WERI-Rb-1 (cell line): ENCODE results near the gene SLC2A1.

Source experiments
- DNase-seq: peaks from one replicate; pipeline ENCODE4 v3.0.0-alpha.2; 2020
- H3K27ac ChIP-seq: fragments of 250-450 bp; sonication (Bioruptor Pico); 2 replicates; pipeline ENCODE4 v1.5.1; 2020; ENCODE audit warnings: mild to moderate bottlenecking, moderate library complexity
- H3K27me3 ChIP-seq: fragments of 250-450 bp; sonication (Bioruptor Pico); 2 replicates; pipeline ENCODE4 v1.5.1; 2021; ENCODE audit warnings: mild to moderate bottlenecking, low read depth, moderate library complexity; ENCODE audit not compliant: insufficient read depth, severe bottlenecking
- H3K36me3 ChIP-seq: fragments of 250-450 bp; sonication (Bioruptor Pico); 2 replicates; pipeline ENCODE4 v1.5.1; 2020; ENCODE audit warnings: mild to moderate bottlenecking, moderate library complexity
- H3K4me3 ChIP-seq: 2 replicates; pipeline ENCODE4 v1.5.1; 2011; ENCODE audit warnings: low read depth, mild to moderate bottlenecking, control low read depth, low read length
- H3K9me3 ChIP-seq: fragments of 250-450 bp; sonication (Bioruptor Pico); 2 replicates; pipeline ENCODE4 v1.5.1; 2021; ENCODE audit warnings: mild to moderate bottlenecking, moderate library complexity; ENCODE audit not compliant: severe bottlenecking
- TF ChIP-seq, protein P1 (sequence below): IDR thresholded peaks from 2 replicates; pipeline ENCODE4 v1.5.1; 2011; ENCODE audit warnings: low read depth, mild to moderate bottlenecking, control low read depth, inconsistent platforms, low read length

SLC2A1 gene

GRCh38 chr1:42982641-42983040 is 24.0 kb upstream of the SLC2A1 start:
- TF ChIP-seq, protein P1, sequence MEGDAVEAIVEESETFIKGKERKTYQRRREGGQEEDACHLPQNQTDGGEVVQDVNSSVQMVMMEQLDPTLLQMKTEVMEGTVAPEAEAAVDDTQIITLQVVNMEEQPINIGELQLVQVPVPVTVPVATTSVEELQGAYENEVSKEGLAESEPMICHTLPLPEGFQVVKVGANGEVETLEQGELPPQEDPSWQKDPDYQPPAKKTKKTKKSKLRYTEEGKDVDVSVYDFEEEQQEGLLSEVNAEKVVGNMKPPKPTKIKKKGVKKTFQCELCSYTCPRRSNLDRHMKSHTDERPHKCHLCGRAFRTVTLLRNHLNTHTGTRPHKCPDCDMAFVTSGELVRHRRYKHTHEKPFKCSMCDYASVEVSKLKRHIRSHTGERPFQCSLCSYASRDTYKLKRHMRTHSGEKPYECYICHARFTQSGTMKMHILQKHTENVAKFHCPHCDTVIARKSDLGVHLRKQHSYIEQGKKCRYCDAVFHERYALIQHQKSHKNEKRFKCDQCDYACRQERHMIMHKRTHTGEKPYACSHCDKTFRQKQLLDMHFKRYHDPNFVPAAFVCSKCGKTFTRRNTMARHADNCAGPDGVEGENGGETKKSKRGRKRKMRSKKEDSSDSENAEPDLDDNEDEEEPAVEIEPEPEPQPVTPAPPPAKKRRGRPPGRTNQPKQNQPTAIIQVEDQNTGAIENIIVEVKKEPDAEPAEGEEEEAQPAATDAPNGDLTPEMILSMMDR, result no peak
- no peaks in the 10 kb centered on the region for H3K27me3 ChIP-seq
- H3K9me3 ChIP-seq, result no peaks in the 10 kb centered on the region
- H3K27ac ChIP-seq, result peak overlapping the region; percentile 29
- no peak for DNase-seq
- H3K36me3 ChIP-seq, result no peaks in the 10 kb centered on the region
- H3K4me3 ChIP-seq, result no peak overlapping the region

GRCh38 chr1:42981871-42982270 is 23.2 kb upstream of the SLC2A1 start:
- Histone ChIP-seq H3K27me3 (no peaks in the 10 kb centered on the region), H3K4me3 (no peak overlapping the region), H3K27ac (peak overlapping the region; percentile 29; the same call in 1 of the 2 replicates), H3K9me3 (no peaks in the 10 kb centered on the region), H3K36me3 (no peaks in the 10 kb centered on the region)
- TF ChIP-seq, protein P1, result no peak
- DNase-seq, result peak; percentile 52

GRCh38 chr1:42981255-42981805 is 22.7 kb upstream of the SLC2A1 start:
- TF ChIP-seq, protein P1, result no peak
- Histone ChIP-seq H3K36me3 (no peaks in the 10 kb centered on the region), H3K9me3 (no peaks in the 10 kb centered on the region), H3K27me3 (no peaks in the 10 kb centered on the region), H3K27ac (no peak overlapping the region; the same call in 1 of the 2 replicates), H3K4me3 (no peak overlapping the region)
- no peak for DNase-seq

GRCh38 chr1:42979896-42980800 is 21.5 kb upstream of the SLC2A1 start:
- no peak for DNase-seq
- no peaks in the 10 kb centered on the region for H3K27me3 ChIP-seq
- H3K4me3 ChIP-seq, result no peak overlapping the region
- no peaks in the 10 kb centered on the region for H3K9me3 ChIP-seq
- TF ChIP-seq, protein P1, result no peak
- H3K36me3 ChIP-seq, result no peaks in the 10 kb centered on the region
- H3K27ac ChIP-seq, result no peak overlapping the region

DNA sequence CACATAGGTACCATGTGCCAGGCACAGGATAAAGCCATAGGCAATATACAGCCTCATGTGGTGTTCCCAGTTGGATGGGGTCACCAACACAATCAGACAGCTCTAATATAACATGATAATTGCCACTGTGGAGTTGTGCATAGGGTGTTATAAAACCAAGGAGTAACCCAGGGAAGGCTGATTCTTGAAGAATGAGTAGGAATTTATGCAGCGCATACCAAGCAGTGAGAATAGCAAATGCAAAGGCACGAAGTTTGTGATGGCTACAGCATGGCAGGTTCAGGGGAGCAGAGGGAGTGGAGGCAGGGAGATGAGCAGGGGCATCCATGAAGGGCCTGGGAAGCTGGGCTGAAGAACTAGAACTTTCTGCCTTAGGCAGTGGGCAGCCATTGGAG is 20.4 kb upstream of the SLC2A1 start:
- no peaks in the 10 kb centered on the region for H3K9me3 ChIP-seq

More for the DNA sequence above, 20.4 kb upstream of the SLC2A1 start:
- H3K36me3 ChIP-seq, result no peaks in the 10 kb centered on the region
- H3K27ac ChIP-seq, result no peak overlapping the region
- TF ChIP-seq, protein P1, result no peak
- H3K4me3 ChIP-seq, result no peak overlapping the region
- H3K27me3 ChIP-seq, result no peaks in the 10 kb centered on the region
- DNase-seq, result no peak
